ENCODE data around the gene GLP1R.

The GLP1R gene

DNA sequence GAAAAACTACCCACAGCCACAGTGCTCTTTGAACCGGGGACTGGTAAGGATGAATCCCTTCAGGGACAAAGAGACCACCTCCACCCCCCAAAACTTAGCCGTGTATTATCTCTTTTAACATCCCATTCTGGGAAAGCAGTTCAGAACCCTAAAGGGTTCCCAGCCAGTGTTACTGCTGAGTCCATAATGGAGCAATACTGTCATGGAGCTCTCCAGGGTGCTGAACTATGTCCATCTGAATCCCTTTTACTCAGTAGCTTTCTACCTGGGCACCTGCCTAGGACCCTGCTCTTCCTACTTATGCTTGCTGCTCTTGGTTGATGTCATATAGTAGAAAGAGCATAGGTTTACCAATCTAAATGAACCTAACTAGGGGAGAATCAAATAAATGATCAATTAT, 88.7 kb downstream of the GLP1R start:
- H3K4me2 ChIP-seq (ENCODE audit: low read depth, low read length, poor library complexity, severe bottlenecking) = no peak overlapping the region
- TF ChIP-seq, protein P1, sequence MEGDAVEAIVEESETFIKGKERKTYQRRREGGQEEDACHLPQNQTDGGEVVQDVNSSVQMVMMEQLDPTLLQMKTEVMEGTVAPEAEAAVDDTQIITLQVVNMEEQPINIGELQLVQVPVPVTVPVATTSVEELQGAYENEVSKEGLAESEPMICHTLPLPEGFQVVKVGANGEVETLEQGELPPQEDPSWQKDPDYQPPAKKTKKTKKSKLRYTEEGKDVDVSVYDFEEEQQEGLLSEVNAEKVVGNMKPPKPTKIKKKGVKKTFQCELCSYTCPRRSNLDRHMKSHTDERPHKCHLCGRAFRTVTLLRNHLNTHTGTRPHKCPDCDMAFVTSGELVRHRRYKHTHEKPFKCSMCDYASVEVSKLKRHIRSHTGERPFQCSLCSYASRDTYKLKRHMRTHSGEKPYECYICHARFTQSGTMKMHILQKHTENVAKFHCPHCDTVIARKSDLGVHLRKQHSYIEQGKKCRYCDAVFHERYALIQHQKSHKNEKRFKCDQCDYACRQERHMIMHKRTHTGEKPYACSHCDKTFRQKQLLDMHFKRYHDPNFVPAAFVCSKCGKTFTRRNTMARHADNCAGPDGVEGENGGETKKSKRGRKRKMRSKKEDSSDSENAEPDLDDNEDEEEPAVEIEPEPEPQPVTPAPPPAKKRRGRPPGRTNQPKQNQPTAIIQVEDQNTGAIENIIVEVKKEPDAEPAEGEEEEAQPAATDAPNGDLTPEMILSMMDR (conservative IDR thresholded peaks at IDR 0.05; ENCODE audit: low read length) = no peak
- no peak for TF ChIP-seq EZH2phosphoT487 (IDR thresholded peaks at IDR 0.05; ENCODE audit: borderline replicate concordance)

More for the DNA sequence above, 88.7 kb downstream of the GLP1R start:
- Histone ChIP-seq H3K9me3 (ENCODE audit: insufficient read depth, low read depth, low read length) (no peaks in the 10 kb centered on the region), H2AFZ (ENCODE audit: low read length) (no peak overlapping the region), H3K9me2 (replicated peaks; ENCODE audit: low read depth, low read length) (no peaks in the 10 kb centered on the region), H3K36me3 (ENCODE audit: insufficient read depth, low read length) (no peaks in the 10 kb centered on the region), H3K4me1 (ENCODE audit: insufficient read depth, low read length, poor library complexity, severe bottlenecking) (no peaks in the 10 kb centered on the region), H3K27me3 (ENCODE audit: insufficient read depth, low read length, poor library complexity, severe bottlenecking) (no peaks in the 10 kb centered on the region), H4K20me1 (ENCODE audit: insufficient read depth, low read length, poor library complexity, severe bottlenecking) (no peaks in the 10 kb centered on the region), H3K9ac (ENCODE audit: low read depth, low read length, poor library complexity, severe bottlenecking) (no peak overlapping the region), H3K4me3 (ENCODE audit: low read length, poor library complexity, severe bottlenecking) (no peak overlapping the region), H3F3A (ENCODE audit: low read depth) (no peaks in the 10 kb centered on the region), H3K79me2 (ENCODE audit: insufficient read depth, low read length) (no peaks in the 10 kb centered on the region)

Data from Loucy (cell line).